ENCODE results near the gene CRTC2.

Gene CRTC2

DNA sequence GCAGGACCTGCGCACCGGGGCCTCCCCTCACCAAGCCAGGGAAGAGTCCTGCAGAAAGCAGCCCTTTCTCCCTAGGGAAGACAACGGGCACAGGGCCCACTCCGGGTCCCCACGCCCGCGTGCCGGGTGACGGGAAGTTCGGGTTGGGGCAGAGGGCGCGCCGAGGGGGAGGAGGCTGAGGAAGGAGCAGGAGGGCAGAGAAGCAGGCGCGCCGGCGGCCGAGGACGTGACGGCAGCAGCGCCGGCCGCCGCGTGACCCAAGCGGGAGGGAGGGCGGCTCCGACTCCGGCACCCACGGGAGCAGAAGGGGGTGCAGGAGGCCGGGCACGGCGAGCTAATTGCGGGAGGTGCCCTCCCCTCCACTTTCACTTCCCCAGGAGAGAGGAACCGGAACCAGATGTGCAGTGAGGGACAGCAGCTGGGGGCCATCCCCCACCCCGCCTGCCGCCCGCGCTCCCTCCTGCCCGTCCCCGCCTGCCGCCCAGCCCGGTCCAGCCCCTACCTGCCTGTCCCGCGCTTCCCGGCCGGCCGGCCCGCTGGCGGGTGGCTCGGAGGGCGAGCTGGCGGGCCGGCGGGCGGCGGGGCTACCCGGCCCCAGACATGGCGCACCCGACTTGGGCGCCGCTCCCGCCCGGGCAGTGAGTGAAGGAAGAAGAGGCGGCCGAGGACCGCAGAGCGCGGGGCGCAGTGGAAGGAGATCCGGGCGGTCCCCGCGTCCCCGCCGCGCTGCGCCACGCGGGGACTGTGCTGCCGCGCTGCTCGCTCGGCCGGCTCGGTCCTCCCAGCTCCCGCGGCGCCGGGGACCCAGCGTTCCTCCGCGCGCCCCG, 12.4 kb downstream of the CRTC2 start:
- DNase-seq (ENCODE audit: low read depth), result peak; percentile 58

GRCh38 chr1:153945131-153945794, 13.1 kb downstream of the CRTC2 start:
- DNase-seq (ENCODE audit: low read depth), result peak; percentile 58

DNA sequence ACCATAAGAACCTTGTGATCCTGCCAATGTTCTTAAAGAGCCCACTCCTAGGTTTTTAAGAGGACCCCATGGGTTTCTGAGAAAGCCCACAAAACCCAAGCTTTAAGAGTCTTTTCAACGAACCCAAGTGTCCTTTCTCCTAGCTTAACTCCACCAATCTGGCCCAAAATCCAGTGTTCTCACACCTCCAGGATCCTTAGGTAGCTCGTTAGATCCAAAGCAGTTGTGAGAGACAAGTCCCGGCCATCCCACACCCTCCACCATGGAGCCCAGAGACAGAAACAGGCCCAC, 13.6 kb downstream of the CRTC2 start:
- no peak for DNase-seq (ENCODE audit: low read depth)

DNA sequence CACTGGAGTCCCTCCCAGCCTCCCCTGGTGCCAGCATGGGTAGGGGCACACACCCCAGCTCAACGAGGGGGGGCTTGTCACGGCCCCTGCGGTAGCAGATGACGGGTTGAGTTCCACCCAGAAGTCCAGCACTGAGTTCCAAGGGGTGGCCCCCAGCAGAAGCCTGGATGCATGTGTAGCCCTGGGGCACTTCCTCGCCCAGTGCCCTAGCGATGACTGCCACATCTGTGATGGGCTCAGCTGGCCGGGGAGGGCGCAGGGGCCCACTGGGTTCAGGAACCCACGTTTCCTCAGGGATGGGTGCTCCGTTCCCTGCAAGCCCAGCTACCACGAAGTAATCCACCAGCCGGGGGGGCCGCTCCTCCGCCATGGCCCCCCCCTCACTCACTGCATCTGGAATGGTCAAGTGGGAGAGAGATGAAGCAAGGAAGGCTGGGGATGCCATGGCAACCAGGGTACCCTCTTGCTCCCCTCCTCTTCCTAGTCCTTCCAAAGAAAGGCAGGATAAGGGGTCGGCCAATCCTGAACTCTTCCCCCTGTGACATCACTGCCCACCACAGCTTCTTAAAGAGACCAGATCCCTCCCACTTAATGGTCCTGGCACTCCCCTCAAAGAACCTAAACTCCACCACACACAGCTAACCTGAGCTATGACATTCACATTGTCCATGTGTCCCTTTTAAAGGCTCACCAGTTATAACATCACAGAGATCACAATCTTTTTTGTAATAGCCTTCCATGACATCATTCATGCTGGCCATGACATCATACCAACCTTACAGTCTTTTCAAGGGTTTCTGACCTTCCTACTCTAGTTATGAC, 14.2 kb downstream of the CRTC2 start:
- no peak for DNase-seq (ENCODE audit: low read depth)

DNA sequence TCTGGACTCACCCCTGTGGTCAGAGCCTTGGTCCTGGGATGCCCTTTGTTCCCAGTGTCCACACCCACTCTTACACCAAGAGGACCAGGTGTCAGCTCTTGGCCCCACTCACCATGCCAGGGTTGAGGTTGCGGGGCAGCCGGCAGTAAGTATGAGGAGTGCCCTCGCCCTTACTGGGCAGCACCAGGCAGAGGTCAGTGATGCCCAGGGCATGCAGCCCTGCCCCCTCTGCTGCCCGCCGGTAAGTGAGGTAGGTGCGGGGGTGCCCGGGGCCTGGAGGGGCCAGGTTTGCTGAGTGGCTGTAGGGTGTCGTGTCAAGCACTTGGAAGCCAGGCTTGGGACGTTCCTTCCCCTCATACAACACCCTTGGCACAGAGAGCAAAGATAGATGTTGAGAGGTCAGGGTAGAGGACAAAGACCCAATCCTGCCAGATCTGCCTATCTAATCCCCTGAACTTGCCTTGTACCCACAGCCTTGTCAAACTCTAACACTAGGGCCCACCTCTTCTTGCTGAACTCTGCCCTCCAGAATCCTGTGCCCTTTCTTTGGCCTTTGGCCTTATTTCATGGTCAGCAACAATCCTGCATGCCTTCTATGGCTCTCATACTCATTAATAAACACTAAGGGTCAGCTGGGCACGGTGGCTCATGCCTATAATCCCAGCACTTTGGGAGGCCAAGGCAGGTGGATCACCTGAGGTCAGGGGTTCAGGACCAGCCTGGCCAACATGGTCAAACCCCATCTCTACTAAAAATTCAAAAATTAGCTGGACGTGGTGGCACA, 15.5 kb downstream of the CRTC2 start:
- DNase-seq (ENCODE audit: low read depth), result no peak

GRCh38 chr1:153941826-153942725, 16.3 kb downstream of the CRTC2 start:
- DNase-seq (ENCODE audit: low read depth), result no peak

DNA sequence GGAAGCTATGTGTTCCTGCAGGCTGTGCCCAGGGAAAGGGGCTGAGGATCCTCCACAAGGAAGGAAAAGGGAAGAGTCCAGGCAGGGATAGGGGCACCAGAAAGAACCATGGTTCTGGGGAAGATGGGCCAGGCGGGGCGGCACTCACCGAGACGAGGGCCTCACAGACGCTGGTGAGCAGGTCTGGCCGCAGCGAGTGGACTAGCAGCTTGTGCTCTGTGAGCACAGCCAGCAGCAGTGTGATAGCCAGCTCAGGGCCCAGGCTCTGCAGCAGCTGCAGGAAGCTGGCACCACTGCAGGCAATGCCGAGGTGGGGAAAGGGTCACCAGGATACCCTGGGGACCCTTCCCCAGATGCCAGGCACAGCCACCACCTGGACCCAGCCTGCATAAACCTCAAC, 17.7 kb downstream of the CRTC2 start:
- DNase-seq (ENCODE audit: low read depth), result no peak

- DNase-seq (ENCODE audit: low read depth), result no peak
Observed at GRCh38 chr1:153939476-153939875, 18.9 kb downstream of the CRTC2 start.

- no peak for DNase-seq (ENCODE audit: low read depth)
Observed at GRCh38 chr1:153938996-153939395, 19.4 kb downstream of the CRTC2 start.

DNA sequence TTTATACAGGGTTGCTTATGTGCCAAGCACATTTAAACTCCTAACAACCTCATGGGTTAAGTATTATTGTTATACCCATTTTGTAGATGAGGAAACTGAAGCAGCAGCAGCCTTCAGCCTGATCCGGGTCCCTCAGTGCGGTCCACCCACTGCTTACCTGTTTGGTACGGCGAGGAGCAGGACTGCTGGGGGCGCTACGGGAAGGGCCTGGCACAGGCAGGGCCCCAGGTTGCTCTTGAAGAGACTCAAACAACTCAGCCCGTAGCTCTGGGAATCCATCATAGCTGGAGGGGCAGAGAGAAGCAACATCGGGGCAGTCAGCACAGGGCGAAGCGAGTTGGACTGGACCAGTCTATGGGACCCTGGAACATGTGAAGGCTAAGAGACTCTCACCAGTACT, 21.1 kb downstream of the CRTC2 start:
- DNase-seq (ENCODE audit: low read depth), result no peak

- no peak for DNase-seq (ENCODE audit: low read depth)
Observed at GRCh38 chr1:153936011-153936802, 22.2 kb downstream of the CRTC2 start.

DNA sequence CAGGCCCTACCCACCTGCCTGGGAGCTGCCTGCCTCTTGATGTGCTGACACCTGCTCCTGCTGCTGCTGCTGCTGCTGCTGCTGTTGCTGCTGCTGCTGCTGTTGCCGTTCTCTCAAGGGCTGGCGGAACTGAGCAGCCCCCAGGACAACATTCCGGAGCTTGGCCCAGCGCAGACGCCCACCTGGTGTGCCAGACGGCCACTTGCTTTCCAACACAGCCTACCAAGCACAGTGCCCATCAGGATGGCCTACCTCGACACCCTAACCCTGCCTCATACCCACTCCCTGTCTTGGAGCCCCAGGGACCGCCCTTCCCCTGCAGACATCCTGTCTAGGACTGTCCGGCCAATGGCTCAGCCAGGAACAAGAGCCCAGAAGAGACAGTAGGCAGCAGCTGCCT, 23.7 kb downstream of the CRTC2 start:
- no peak for DNase-seq (ENCODE audit: low read depth)

DNA sequence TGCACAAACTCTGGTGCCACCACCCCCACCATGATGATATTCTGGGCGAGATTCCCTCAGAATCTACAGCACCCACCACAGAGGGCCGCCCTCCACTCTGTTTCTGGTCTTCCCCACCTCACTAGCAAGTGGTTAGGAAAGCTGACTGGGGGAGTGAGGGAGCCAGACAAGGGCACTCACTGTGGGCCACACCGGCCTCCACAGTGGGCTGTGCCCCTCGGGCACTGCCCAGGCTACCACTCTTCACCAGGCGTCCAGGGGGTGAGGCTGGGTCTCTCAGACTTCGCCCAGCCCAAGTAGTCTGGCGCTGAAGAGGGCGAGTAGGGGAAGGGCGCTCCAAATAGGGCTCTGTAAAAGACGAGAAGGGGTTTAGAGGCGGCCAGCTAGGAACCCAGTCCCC, 24.5 kb downstream of the CRTC2 start:
- DNase-seq (ENCODE audit: low read depth), result no peak

GRCh38 chr1:153933430-153933829, 25.0 kb downstream of the CRTC2 start:
- DNase-seq (ENCODE audit: low read depth), result no peak

- no peak for DNase-seq (ENCODE audit: low read depth)
Observed at GRCh38 chr1:153932156-153933131, 26.0 kb downstream of the CRTC2 start.

- DNase-seq (ENCODE audit: low read depth), result no peak
Observed at GRCh38 chr1:153929981-153930948, 28.1 kb downstream of the CRTC2 start.

DNA sequence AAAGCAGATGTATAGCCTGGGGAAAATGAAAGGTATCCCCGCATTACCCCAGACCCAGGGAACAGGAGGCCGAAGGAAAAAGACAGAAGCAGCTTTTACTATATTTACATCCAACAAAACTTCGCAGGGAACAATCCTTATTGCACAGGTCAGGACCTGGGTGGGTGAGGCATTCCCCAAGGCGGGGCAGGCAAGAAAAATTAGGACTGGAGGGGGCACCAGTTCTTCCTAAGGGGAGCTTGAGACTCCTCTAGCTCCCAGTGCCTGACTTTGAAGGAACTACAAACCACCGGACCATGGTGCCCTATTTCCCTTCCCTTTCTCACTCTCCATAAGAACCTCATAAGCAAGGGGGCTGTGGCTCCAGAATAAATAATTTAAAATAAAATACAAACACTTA, 29.0 kb downstream of the CRTC2 start:
- DNase-seq (ENCODE audit: low read depth), result no peak

DNA sequence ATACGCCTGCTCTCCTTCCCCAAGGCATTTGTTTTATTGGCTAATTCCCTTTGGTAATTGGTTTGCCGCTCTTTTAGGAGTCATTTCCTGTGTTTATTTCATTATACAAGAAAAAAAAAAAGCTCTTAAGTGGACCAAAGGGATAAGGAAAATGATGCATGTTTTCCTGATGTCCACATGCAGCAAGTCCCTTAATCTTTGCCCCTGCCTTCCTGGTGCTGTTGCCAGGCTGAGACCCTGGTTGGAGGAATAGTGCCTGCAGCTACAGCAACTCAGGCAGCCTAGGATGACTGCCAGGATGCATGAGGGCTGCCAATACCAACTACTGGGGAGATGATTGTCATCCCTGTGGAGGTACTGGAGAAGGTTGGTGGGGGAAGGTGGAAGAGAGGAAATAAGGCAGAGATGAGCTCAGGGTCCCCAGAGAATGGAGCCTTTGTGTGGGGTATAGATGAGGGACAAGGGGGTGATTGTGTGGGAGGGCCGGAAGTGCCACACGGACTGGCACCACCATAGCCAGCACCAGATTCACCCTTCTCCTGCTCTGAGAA, 29.5 kb downstream of the CRTC2 start:
- DNase-seq (ENCODE audit: low read depth), result no peak
